ENCODE data around the gene MUSTN1. TPM values are rescaled to one million over a fixed set of nuclear protein-coding genes. Genes with fewer than 3 reads are reported as not detected.

MUSTN1 gene
- total RNA-seq, 6 donors from 2014 or later, result 1.2 to 62.9 (median 6.5) TPM

GRCh38 chr3:52784931-52785590 lies 49.8 kb downstream of the MUSTN1 start:
- Histone ChIP-seq H3K4me1 (no peaks in the 10 kb centered on the region), H3K4me3 (no peak overlapping the region), H3K9me3 (no peaks in the 10 kb centered on the region), H3K36me3 (no peaks in the 10 kb centered on the region), H3K27ac (no peak overlapping the region), H3K27me3 (no peaks in the 10 kb centered on the region)
- ATAC-seq (ENCODE audit: low FRiP score in 2 of 2), result no peak
- TF ChIP-seq POLR2AphosphoS5 (IDR thresholded peaks at IDR 0.05) (no peak), CTCF (IDR thresholded peaks at IDR 0.05) (no peak), EP300 (IDR thresholded peaks at IDR 0.05) (no peak), POLR2A (IDR thresholded peaks at IDR 0.05) (no peak)
- 90 to 92% methylated on average over 2 to 5 of the region's 5 CpGs for WGBS, 2 donors
- DNase-seq, result no peak

GRCh38 chr3:52784021-52784621 lies 50.7 kb downstream of the MUSTN1 start:
- H3K27ac ChIP-seq, result no peak overlapping the region
- H3K27me3 ChIP-seq, result no peaks in the 10 kb centered on the region
- H3K4me3 ChIP-seq, result no peak overlapping the region
- H3K36me3 ChIP-seq, result no peaks in the 10 kb centered on the region
- no peaks in the 10 kb centered on the region for H3K9me3 ChIP-seq
- 92 to 94% methylated on average over 13 to 18 of the region's 18 CpGs for WGBS, 2 donors
- no peak for DNase-seq
- H3K4me1 ChIP-seq, result no peaks in the 10 kb centered on the region
- ATAC-seq (ENCODE audit: low FRiP score in 2 of 2), result no peak
- TF ChIP-seq CTCF (IDR thresholded peaks at IDR 0.05), result no peak
- TF ChIP-seq POLR2A (IDR thresholded peaks at IDR 0.05), result no peak
- TF ChIP-seq POLR2AphosphoS5 (IDR thresholded peaks at IDR 0.05), result no peak
- TF ChIP-seq EP300 (IDR thresholded peaks at IDR 0.05), result no peak

- no peaks in the 10 kb centered on the region for H3K36me3 ChIP-seq
- no peak for DNase-seq
- no peak overlapping the region for H3K27ac ChIP-seq
- ATAC-seq (ENCODE audit: low FRiP score in 2 of 2), result no peak
- TF ChIP-seq CTCF (IDR thresholded peaks at IDR 0.05) (no peak), POLR2AphosphoS5 (IDR thresholded peaks at IDR 0.05) (no peak), EP300 (IDR thresholded peaks at IDR 0.05) (no peak), POLR2A (IDR thresholded peaks at IDR 0.05) (no peak)
- H3K4me1 ChIP-seq, result no peaks in the 10 kb centered on the region
- 87% methylated on average over 3 of the region's 3 CpGs; no CpG with 5 or more reads in 1 of the 2 donors for WGBS, 2 donors
- no peaks in the 10 kb centered on the region for H3K27me3 ChIP-seq
- H3K9me3 ChIP-seq, result no peaks in the 10 kb centered on the region
- H3K4me3 ChIP-seq, result no peak overlapping the region
Measured at GRCh38 chr3:52783211-52783555, 51.6 kb downstream of the MUSTN1 start.

Small RNA genes lying within 50 kb of the gene (small RNA-seq; reads per million reads assigned to genes)
- gene MIR8064, result 0 reads per million in 4 donors
- 0 reads per million in 4 donors for gene MUSTN1

Other genes starting within 250 kb of the MUSTN1 start
- gene PBRM1, start 149.1 kb downstream of the MUSTN1 start, total RNA-seq, result 100 to 1,000 TPM in 1 of 6 donors, 10 to 100 TPM in 5; 60.9 to 151 (median 81.6) TPM
- gene GNL3, start 149.0 kb downstream of the MUSTN1 start, total RNA-seq, result 10 to 100 TPM; 12.0 to 93.3 (median 44.1) TPM
- gene GLT8D1, start 129.2 kb downstream of the MUSTN1 start, total RNA-seq, result 10 to 100 TPM; 29.3 to 70.2 (median 38.6) TPM
- gene SPCS1, start 128.9 kb downstream of the MUSTN1 start, total RNA-seq, result 10 to 100 TPM; 13.6 to 92.4 (median 77.6) TPM
- 10 to 100 TPM; 17.8 to 28.6 (median 24.2) TPM for gene NEK4, start 64.1 kb downstream of the MUSTN1 start, total RNA-seq
- gene ITIH1, start 57.4 kb downstream of the MUSTN1 start, total RNA-seq, result under 1 TPM in 2 of 6 donors, not detected in 4; 0.40 to 0.54 TPM
- gene ITIH3, start 40.2 kb downstream of the MUSTN1 start, total RNA-seq, result 10 to 100 TPM in 2 of 6 donors, 1 to 10 TPM in 4; 2.1 to 13.5 (median 7.0) TPM
- gene ITIH4, start 4.3 kb downstream of the MUSTN1 start, total RNA-seq, result 100 to 1,000 TPM in 1 of 6 donors, 10 to 100 TPM in 4, 1 to 10 TPM in 1; 9.9 to 102 (median 21.8) TPM
- gene STIMATE, start 62.5 kb upstream of the MUSTN1 start, total RNA-seq, result 10 to 100 TPM; 39.7 to 87.0 (median 44.9) TPM
- 10 to 100 TPM; 12.8 to 69.9 (median 32.9) TPM for gene SFMBT1, start 211.1 kb upstream of the MUSTN1 start, total RNA-seq